HG02571 (cell line): ENCODE data around the gene GTF2F2.
"Not testable (repeated sequence)": the region's sequence is repeated elsewhere in the genome, so short reads cannot be mapped to it uniquely, and the experiment has no call there.

Experiments
- ATAC-seq: cut with Tn5 transposase; IDR thresholded peaks from one replicate; pipeline ENCODE4 v1.9.1; 2021; ENCODE audit warnings: mild to moderate bottlenecking, moderate library complexity; ENCODE audit not compliant: unreplicated experiment

Gene GTF2F2

DNA sequence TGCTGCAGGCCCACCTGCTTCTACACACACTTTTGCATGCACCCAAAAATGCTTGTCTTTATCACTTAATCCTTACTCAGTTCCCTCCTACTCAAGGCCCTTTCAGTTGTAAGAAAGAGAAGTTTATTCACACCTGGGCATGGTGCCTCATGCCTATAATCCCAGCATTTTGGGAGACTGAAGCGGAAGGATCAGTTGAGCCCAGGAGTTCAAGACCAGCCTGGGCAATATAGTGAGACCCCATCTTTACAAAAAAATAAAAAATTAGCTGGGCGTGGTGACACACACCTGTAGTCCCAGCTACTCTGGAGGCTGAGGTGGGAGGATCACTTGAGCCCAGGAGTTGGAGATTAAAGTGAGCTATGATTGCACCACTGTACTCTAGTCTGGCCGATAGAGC, 178.2 kb downstream of the GTF2F2 start:
- ATAC-seq = not testable (repeated sequence)

DNA sequence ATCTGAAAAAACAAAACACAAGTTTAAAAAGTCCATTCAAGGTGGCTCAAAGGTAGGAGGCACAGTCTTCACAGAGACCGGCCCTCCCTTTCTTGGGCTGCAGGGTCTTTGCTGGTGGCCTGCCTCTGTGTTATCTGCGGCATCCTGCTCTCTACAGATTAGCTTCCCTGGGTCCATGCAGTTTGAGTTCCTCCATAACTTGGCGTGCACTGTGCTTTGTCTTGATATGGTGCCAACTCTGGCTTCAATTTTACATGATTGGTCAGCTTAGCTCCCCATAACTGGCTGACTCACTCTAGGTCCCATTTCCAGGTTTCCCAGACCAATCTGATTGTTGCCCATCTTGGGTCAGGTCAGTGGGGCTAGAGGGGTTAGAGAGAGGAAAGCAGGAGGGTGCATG, 178.9 kb downstream of the GTF2F2 start:
- ATAC-seq = no peak

DNA sequence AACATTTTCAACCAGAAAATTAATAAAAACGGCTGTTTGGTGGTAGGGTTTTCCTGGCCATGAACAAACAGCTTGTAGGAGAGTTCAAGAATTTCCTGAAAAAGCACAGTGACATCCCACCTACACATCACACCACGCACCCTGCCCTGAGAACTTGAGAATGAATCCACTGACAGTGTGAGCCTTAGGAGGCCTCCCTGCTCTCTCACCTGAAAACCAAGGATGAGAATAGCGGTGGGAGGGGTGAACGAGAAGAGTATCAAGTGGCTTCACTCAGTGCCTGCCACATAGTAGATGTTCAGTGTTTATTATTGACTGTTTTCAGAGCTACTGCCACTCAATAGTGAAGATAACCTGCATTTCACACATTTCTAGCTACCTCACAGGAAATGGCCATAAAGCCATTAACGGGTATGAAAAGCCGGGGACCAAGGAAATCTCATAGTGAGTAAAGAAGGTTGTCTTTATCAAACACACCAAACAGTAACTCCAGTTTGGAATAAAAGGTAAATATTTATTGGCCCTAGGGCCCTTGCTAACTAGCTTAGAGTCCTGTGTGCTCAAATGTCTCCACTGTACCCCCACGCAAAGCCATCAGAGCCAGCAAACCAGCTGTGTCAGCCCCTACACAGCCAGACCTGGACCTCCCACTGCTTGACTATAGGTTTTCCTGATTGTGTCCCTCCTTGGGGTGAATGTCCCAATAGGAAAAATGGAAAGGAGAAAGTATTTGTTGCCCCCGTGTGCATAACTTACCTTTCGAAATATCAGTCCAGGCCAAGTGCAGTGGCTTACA, 180.1 kb downstream of the GTF2F2 start:
- ATAC-seq = no peak

DNA sequence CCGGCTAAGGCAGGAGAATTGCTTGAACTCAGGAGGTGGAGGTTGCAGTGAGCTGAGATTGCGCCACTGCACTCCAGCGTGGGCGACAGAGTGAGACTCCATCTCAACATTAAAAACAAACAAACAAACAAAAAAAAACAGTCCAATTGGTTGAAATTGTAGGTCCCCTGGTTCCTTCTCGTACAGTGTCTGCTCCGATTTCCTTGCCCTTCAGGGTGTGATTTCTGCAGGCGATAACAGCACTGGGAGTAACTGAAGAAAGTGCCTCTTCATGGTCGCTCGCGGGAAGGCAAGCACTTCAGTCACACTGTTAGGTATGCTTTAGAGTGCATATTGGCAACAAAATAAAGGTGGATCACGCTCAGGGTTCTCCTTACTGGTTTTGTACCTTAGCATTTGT, 181.0 kb downstream of the GTF2F2 start:
- no peak for ATAC-seq

DNA sequence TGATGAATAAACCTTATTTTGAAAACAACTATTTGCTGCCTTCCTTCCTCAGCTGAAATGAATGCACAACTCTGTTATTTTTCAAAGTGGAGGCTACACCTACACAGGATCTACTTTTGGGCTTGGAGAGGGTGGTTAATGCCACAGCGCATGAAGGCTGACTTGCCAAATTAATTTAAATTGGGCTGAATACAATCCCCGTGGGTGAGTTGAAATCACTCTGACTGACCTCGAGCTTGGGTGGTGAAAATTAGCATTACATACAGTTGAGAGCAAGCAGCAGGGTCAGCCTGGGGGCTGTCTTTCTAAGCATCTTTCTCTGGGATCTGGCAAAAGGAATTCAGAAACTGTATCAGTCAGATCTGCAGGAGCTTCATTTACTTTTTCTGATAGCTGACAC, 182.2 kb downstream of the GTF2F2 start:
- no peak for ATAC-seq

DNA sequence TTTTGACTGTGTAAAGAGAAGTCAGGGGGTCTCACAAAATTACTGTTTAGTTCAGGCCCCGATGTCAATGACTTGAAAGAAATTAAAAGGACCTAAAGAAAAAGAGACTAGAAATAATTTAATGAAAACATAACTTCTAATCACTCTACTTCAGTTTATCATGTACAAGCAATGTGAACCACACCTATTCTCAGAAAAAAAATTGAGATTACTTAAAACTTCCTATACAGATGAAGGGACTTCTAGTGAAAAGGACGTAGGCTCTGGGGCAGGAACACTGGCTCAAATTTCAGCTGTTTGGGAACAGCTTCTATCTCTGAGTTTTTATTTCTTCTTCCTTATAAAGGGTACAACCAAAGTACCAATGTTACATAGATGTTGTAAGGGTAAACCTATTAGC, 182.7 kb downstream of the GTF2F2 start:
- no peak for ATAC-seq

DNA sequence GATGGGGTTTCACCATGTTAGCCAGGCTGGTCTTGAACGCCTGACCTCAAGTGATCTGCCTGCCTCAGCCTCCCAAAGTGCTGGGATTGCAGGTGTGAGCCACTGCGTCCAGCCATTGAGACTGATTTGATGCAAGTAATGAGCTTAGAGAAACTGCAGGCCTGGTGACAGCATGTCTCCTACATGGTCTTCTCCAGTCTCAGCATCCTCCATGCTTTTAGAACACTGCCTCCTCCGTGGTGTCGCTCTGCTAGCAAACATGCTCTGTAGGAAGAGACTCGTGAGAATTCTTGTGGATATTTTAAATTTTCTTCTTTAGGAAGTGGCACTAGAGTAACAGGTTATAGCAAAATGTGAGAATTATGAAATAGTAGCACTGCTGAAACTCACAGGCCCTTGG, 183.6 kb downstream of the GTF2F2 start:
- no peak for ATAC-seq

DNA sequence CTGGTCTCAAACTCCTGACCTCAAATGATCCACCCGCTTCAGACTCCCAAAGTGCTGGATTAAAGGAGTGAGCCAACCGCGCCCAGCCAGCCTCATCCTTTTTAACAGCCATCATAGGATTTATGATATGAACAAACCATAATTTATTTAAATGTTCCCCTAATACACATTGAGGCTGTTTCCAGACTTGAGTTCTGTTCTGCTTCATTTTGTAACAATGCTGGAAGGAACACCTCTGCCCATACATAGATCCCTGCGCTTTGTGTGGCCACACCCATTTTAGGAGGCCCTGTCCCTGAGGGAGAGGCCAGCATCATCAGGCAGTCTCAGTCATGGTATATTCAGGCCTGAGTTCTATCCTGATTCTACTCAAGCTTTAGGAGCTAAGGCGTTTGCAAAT, 184.8 kb downstream of the GTF2F2 start:
- ATAC-seq = no peak

DNA sequence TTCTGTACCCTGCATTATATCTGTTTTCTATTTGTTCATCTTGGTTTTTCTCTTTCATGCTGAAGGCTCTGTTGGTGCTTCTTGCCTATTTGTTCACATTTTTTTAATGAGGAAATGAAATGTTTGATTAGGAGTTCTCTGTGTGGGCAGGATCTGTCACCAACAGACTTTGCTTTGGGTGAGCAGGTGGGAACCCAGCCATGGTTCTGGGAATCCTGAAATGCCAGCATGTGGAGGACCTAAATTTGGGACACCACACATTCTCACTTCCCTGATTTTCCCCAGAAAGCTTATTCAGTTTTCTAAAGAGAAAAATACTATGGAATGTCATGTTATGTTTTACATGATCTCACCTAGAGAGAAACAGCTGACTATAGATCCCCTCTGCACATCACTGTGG, 186.7 kb downstream of the GTF2F2 start:
- no peak for ATAC-seq

DNA sequence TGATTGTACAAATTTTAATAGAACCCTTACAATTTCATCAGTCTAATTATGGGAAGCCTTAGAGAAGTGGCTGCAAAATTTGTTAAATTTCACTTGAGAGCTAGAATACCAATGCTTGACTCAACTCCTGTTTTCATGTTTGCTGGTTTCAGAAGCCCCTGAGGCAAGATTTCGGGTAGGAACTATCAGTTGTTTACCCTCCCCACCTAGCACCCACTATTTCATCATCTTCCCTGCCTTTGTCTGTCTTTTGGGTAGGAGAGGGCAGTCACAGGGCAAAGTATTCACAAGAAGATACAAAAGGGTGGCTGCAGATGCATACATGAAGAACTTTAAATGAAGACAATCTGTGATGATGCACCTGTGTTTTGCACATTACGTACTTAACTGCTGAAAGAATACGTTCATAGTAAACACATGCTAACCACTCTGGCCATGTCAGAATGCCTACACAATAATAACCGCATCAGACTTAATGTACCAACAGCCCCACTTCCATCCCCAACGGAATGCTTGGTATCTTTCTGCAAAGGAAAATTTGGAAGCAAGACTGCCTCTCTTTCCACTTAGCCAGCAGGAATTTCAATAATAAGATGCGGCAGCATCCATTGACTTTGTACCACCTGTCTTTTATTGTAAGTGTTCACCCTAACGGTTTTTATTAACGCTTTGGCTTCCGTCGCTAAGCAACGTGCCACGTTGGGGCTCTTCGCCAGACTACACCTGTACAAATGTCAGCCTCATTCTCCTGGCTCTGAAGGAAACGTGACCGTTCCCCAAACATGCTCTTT, 190.2 kb downstream of the GTF2F2 start:
- ATAC-seq = no peak

DNA sequence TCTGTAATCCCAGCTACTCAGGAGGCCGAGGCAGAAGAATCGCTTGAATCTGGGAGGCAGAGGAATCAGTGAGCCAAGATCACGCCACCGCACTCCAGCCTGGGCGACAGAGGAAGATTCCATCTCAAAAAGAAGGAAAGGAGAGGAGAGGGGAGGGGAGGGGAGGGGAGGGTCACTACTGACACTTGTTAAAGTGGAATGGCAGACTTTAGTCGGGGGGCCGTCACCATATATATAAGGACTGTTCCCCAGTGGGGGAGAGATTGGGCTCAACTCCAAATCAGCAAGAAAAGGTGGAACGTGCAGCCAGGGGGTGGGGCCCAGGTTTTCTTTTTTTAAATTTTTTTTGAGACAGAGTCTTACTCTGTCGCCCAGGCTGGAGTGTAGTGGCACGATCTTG, 194.5 kb downstream of the GTF2F2 start:
- ATAC-seq = no peak

DNA sequence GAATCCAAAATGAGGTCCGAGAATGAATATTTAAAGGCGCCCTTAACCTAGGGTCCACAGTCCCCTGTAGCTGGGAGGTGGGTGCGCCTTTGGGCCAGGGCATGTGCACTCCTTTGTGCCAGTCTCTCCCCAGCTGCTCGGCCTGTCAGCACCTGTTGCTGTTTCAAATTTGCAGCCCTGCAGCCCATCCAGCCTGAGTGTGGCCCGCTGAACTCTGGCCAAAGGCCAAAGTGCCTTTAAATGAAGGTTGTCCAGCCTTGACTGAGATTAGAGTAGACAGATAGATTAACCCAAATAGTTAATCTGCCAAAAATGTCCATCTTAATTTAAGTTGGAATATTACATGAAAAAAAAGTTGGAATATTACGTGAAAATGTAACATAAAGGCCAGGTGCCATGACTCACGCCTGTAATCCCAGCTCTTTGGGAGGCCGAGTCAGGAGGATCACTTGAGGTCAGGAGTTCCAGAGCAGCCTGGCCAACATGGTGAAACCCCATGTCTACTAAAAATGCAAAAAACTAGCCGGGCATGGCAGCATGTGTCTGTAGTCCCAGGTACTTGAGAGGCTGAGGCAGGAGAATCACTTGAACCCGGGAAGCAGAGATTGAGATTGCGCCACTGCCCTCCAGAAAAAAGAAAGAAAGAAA, 195.3 kb downstream of the GTF2F2 start:
- no peak for ATAC-seq

DNA sequence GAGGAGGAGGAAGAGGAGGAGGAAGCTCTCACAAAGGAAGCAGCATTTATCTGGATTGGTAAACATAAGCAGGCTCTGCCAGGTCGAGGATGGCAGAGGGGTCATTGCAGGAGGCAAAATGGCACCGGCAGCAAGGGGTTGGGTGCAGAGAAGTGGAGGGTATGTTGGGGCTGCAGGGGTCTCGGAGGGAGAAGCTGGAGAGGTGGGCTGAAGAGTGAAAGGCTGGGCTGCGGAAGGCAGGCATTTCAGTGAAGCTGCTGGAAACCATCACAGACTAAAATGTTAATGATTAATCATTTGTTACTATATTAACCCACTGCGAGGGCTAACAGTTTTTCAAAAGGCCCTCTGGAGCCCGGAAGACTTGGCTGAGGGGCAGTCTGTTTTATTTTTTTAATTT, 196.0 kb downstream of the GTF2F2 start:
- ATAC-seq = no peak

DNA sequence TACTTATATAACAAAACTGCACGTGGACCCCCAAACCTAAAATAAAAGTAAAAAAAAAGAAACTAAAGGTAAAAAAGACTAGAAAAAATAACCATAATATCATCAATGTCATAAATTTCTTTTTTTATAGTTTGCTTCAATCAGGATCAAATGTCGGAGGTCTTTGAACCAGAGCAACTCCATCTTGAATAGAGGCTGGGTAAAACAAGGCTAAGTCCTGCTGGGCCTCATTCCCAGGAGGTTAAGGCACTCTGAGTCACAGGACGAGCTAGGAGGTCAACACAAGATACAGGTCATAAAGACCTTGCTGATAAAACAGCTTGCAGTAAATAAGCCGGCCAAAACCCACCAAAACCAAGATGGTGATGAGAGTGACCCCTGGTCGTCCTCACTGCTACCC, 196.7 kb downstream of the GTF2F2 start:
- ATAC-seq = no peak

DNA sequence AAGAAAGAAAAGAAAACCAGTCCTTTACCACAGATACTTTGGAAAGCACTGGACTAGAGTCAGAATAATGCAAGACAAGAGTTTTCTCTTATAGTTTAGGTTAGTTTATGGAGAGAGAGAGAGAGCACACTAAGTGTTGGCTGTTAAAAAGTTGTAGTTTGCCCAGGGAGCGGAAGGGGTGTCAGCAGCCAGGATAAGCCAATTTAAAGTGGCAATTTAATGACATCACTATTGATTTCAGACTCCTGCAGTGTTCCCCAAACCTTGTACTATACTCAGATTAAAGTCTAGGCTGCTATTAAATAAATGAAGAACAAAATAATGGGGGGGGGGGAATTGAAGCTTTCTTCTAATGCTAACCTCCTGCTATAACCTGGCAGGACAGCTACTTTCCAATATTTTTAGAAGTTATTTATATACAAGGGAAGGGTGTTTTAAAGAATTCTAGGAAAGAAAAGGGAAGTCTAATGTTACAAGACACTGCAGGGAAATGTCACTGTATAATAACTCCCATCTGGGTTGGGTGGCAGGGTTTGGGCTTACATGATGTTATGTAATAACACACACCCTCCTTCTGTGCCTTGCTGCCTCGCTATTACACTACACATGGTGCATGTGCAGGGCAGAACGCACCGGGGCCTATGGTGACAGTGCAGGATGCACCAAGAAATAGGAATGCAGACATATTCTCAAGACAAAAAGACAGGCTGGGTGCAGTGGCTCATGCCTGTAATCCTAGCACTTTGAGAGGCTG, 200.7 kb downstream of the GTF2F2 start:
- ATAC-seq = no peak

DNA sequence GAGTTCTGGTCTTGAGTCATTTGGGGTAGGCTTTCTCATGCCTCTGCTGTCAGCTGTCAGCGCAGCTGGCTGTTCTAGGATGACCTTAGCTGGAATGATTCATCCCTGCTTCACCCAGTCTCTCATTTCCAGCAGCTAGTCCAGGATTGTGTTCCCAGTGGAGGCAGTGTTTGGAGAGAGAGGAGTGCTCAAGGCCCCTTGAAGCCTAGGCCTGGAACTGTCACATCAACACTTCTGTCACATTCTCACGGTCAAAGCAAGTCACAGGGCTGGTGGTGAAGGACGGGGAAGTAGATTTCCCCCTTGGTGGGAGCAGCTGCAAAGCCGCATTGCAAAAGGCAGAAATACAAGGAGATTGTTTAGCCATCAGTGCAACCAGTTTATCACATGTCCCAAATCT, 205.5 kb downstream of the GTF2F2 start:
- no peak for ATAC-seq

DNA sequence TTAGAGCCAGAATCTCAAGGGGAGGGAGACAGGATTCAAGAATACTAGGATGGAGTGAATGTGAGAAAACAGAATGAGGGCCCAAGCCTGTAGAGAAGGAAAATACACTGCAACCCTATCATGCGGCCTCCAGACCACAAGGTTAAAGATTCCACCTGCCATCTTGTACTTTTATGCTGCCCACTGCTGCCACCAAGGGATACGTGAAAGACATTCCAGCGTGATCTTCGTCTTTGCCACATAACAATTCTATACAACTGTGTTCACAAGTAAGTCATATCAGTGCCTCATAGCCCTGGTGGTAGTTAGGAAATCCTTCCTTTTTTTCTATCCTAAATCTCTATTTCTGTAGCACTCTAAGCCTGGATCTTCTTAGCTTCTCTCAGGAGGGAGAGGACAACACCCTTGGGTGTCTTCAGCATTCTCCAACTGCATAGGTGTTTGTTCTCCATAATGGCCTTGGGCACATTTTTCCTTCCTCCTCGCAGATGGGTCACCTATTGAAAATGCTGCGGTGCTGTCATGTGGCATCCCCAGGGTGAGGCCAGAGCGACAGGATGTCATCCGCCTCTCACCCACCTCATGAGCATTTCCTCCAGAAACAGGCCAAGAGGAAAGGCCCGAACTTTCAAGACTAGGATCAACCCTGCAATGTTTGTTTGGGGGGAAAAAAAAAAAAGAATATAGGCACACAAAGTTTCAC, 207.1 kb downstream of the GTF2F2 start:
- no peak for ATAC-seq

DNA sequence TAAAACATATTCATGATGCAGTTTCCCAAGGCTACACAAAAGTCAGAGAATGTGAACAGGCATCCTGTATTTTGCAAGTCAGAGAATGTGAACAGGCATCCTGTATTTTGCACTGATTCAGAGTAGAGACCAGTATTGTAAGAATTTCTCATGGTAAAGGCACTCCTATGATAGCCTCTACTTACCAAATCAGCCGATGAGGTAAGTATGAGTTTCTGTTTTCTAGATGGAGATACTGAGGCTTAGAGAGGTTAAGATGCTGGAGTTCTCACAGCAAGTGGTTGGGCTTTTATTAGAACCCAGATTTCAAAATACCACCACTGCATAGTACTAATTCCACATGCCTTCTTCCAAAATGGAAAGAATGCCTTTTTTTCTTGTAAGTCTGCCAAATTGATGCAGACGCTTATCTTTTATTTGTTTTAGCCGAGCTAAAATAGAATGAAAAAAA, 208.4 kb downstream of the GTF2F2 start:
- ATAC-seq = no peak

DNA sequence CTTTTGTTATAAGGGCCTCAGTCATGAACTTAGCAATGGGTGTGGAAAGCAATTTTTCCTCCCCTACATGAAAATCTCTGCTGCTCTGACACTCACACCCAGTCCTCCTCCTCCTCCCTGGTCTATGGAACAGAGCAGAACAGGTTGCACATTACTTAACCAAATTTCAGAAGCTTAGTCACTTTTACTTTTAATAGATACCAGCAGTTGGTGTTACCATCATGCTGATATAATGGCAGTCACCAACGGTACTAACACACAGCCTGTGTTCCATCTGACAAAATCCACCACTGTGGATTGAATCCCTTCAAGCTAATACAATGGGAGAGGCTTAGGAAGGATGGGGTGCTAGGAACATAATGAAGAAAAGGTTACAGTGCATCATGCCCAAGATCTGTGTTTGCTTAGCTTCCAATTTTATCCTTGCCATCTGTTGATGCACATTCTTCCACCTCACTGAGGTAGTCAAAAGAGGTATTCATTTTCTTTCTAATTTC, 210.9 kb downstream of the GTF2F2 start:
- ATAC-seq = no peak

DNA sequence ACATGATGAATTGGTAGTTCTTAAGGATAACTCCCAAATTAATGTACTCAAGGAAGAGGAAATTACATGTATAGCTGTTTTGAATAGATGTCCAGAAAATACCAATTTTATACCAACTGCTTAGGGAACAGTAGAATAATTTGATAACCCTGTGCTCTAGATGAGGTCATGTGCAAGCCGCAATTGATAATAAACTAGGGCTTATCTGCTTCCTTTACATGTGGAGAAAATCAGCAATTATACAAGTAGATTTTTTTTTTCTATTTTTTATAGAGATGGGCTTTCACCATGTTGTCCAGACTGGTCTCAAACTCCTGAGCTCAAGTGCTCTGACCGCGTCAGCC, 211.4 kb downstream of the GTF2F2 start:
- no peak for ATAC-seq
